ENCODE measurements around the gene IRAK2. TPM values are rescaled to one million over a fixed set of nuclear protein-coding genes. Genes with fewer than 3 reads are reported as not detected.

Gene IRAK2
- total RNA-seq, 1 donor from 2014 or later, result 0.20 TPM

DNA sequence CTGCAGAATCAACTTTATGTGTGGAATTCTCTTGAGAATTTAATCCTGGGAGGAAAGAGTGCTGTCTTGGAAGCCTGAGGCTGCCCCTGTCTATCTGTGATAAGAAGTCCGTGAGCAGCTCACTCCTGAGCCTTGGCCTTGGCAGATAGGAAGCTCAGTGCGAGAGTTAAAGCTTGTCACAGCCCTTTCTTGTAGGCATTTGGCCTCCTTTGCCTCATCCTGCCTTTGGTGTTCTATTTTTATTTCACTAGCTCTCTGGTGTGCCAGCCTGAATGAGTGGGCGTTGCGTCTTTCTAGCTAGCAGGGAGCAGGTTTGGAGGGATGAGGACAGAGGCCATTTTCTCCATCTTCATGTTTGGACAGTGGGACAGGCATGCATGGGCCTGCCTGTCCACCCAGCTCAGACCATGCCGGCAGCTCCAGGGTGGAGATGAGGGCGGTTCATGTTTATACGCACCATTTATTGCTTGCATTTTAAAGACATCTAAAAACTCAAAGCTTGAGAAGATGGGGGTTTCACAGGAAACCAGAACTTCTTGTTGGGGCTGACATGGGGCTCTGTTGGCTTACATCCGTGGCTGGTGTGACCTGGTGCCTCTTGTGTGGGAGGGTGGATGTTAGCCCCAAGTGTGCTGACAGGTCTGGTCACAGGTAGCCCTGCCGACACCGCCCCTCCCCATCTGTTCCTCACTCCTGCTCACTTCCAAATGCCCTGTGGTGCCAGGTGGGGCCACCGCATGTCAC lies 29.8 kb downstream of the IRAK2 start:
- no peak for DNase-seq
- H3K36me3 Mint-ChIP-seq (ENCODE audit: unreplicated experiment), result no peaks in the 10 kb centered on the region
- H3K27me3 Mint-ChIP-seq (ENCODE audit: unreplicated experiment), result peaks cover 2% of the 10 kb centered on the region
- H3K4me1 Mint-ChIP-seq (ENCODE audit: low read depth, unreplicated experiment), result peaks cover 1% of the 10 kb centered on the region
- peaks cover 6% of the 10 kb centered on the region for H3K9me3 Mint-ChIP-seq (ENCODE audit: unreplicated experiment)
- H3K4me3 Mint-ChIP-seq (ENCODE audit: unreplicated experiment), result no peak overlapping the region
- TF ChIP-seq, protein P1, sequence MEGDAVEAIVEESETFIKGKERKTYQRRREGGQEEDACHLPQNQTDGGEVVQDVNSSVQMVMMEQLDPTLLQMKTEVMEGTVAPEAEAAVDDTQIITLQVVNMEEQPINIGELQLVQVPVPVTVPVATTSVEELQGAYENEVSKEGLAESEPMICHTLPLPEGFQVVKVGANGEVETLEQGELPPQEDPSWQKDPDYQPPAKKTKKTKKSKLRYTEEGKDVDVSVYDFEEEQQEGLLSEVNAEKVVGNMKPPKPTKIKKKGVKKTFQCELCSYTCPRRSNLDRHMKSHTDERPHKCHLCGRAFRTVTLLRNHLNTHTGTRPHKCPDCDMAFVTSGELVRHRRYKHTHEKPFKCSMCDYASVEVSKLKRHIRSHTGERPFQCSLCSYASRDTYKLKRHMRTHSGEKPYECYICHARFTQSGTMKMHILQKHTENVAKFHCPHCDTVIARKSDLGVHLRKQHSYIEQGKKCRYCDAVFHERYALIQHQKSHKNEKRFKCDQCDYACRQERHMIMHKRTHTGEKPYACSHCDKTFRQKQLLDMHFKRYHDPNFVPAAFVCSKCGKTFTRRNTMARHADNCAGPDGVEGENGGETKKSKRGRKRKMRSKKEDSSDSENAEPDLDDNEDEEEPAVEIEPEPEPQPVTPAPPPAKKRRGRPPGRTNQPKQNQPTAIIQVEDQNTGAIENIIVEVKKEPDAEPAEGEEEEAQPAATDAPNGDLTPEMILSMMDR (IDR thresholded peaks at IDR 0.05; ENCODE audit: partially characterized antibody, unreplicated experiment), result no peak
- H3K27ac Mint-ChIP-seq (ENCODE audit: unreplicated experiment), result no peak overlapping the region

DNA sequence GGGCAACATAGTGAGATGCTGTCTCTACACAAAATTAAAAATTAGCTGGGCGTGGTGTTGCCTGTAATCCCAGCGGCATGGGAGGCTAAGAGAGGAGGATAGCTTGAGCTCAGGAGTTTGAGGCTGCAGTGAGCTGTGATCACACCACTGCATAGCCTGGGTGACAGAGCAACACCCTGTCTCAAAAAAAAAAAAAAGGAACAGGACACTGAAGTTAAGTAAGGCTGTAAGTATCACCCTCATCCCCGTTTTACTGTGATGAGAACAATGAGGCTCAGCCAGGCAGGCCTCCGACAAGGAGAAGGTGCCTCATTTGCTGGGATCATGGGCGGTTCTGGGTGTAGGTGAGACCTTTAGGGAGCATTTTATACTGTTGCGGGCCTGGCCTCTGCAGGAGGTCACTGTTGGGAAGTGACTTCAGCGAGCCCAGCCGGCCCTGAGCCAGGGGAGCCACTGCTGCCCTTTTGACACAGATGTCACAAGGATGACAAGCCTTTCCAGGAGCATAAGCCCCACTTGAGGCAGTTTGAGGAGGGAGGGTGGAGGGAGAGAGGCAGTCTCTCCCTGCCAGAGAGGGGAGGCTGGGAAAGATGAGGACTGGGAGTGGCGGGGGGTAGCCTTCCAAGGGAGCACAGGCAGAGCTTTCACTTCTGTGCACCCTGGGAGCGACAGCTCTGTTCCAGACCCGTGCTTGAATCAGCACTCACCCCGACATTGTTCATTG lies 30.8 kb downstream of the IRAK2 start:
- Mint-ChIP-seq H3K4me1 (ENCODE audit: low read depth, unreplicated experiment) (peaks cover 1% of the 10 kb centered on the region), H3K27ac (ENCODE audit: unreplicated experiment) (no peak overlapping the region), H3K4me3 (ENCODE audit: unreplicated experiment) (no peak overlapping the region), H3K36me3 (ENCODE audit: unreplicated experiment) (no peaks in the 10 kb centered on the region), H3K27me3 (ENCODE audit: unreplicated experiment) (peaks cover 2% of the 10 kb centered on the region), H3K9me3 (ENCODE audit: unreplicated experiment) (peaks cover 6% of the 10 kb centered on the region)
- no peak for DNase-seq
- TF ChIP-seq, protein P1 (IDR thresholded peaks at IDR 0.05; ENCODE audit: partially characterized antibody, unreplicated experiment), result no peak

DNA sequence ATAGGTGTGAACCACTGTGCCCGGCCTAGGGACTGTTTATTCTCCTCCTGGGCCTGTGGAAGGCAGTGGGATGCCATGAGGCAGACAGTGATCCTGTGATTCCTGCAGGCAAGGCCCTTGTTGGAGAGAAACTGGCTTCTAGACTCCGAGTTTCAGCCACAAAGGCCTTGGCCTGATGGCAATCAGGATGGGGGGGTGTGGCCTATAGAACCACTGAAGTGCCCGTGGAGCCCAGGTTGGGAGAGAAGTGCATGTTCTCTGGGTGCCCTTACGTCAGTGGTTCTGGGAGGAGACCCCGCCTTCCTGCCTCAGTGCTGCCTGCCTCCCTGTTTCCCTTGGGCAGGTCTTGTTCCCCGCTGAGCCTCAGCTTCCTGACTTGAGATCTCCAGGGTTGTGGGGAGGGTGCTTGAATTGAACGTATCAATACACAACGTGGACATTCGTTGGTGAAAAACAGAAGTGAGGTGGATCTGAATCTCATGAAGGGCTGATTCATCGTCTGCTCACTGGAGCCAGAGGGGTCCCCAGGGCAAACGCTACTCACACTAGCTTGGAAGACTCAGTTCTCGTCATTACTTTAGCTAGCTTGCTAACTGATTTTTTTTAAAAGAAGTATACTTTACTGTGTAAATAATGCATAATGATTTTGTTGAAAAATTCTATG lies 31.8 kb downstream of the IRAK2 start:
- no peak for DNase-seq
- H3K27ac Mint-ChIP-seq (ENCODE audit: unreplicated experiment), result no peak overlapping the region
- peaks cover 2% of the 10 kb centered on the region for H3K27me3 Mint-ChIP-seq (ENCODE audit: unreplicated experiment)
- H3K36me3 Mint-ChIP-seq (ENCODE audit: unreplicated experiment), result no peaks in the 10 kb centered on the region
- H3K4me3 Mint-ChIP-seq (ENCODE audit: unreplicated experiment), result no peak overlapping the region
- H3K4me1 Mint-ChIP-seq (ENCODE audit: low read depth, unreplicated experiment), result peaks cover 1% of the 10 kb centered on the region
- TF ChIP-seq, protein P1 (IDR thresholded peaks at IDR 0.05; ENCODE audit: partially characterized antibody, unreplicated experiment), result no peak
- H3K9me3 Mint-ChIP-seq (ENCODE audit: unreplicated experiment), result peaks cover 6% of the 10 kb centered on the region

DNA sequence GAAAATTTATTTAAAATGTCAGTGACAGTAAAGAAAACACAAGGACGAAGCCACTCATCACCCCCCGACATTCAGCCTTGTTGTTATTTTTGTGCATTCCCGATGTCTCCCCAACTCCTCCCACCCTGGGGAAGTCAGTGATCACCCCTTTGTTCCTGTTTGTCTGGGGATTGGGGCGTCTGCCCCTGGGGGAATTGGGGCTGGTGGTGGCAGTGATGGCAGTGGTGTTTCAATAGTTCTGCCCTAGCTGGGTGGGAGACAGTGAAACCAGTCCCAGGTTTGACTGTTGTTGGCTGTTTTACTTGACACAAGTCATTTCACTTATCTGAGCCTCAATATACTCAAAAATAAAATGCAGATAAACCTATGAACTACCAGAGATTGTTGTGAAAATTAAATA lies 33.5 kb downstream of the IRAK2 start:
- peaks cover 2% of the 10 kb centered on the region for H3K9me3 Mint-ChIP-seq (ENCODE audit: unreplicated experiment)
- H3K4me3 Mint-ChIP-seq (ENCODE audit: unreplicated experiment), result no peak overlapping the region
- TF ChIP-seq, protein P1 (IDR thresholded peaks at IDR 0.05; ENCODE audit: partially characterized antibody, unreplicated experiment), result no peak
- no peak for DNase-seq
- peaks cover 4% of the 10 kb centered on the region for H3K4me1 Mint-ChIP-seq (ENCODE audit: low read depth, unreplicated experiment)
- H3K36me3 Mint-ChIP-seq (ENCODE audit: unreplicated experiment), result no peaks in the 10 kb centered on the region
- H3K27ac Mint-ChIP-seq (ENCODE audit: unreplicated experiment), result no peak overlapping the region
- H3K27me3 Mint-ChIP-seq (ENCODE audit: unreplicated experiment), result no peaks in the 10 kb centered on the region

Data from glutamatergic neuron (in vitro differentiated cells).